DND-41 (cell line): ENCODE results near the gene ATP1B3.

Experiments used
- ATAC-seq: fragments of 200-7000 bp; cut with Tn5 transposase; 3 replicates; pipeline ENCODE4 v1.9.1; 2021; ENCODE audit warnings: low read depth; ENCODE audit not compliant: insufficient read depth
- DNase-seq: peaks from one replicate; pipeline ENCODE4 v3.0.0-alpha.2; 2020
- H2AFZ ChIP-seq: 2 replicates; pipeline ENCODE4 v1.6.0; 2012; ENCODE audit warnings: low read depth, low read length
- H3K27ac ChIP-seq: 2 replicates; pipeline ENCODE4 v1.5.1; 2012; ENCODE audit warnings: low read length, inconsistent platforms
- H3K27me3 ChIP-seq: fragments of 200-600 bp; sonication (generic); 2 replicates; pipeline ENCODE4 v1.6.0; 2012; ENCODE audit warnings: low read length, mild to moderate bottlenecking, inconsistent platforms; ENCODE audit not compliant: insufficient read depth, poor library complexity
- H3K36me3 ChIP-seq: 2 replicates; pipeline ENCODE4 v1.5.1; 2012; ENCODE audit warnings: low read length, inconsistent platforms; ENCODE audit not compliant: insufficient read depth
- H3K4me1 ChIP-seq: 2 replicates; pipeline ENCODE4 v1.5.1; 2012; ENCODE audit warnings: mild to moderate bottlenecking, low read length; ENCODE audit not compliant: insufficient read depth
- H3K4me2 ChIP-seq: 2 replicates; pipeline ENCODE4 v1.6.0; 2012; ENCODE audit warnings: mild to moderate bottlenecking, moderate library complexity, low read length, inconsistent platforms; ENCODE audit not compliant: insufficient read depth
- H3K4me3 ChIP-seq, 2 experiments: fragments of 200-600 bp in 1 of 2; shearing (Covaris generic) in 1 of 2; 2 replicates each; pipeline ENCODE4 v1.5.1; 2012 to 2016; ENCODE audit warnings: inconsistent platforms in 2 of 2, low read length in 2 of 2, mild to moderate bottlenecking in 2 of 2, low read depth in 1 of 2, moderate library complexity in 1 of 2
- H3K79me2 ChIP-seq: 2 replicates; pipeline ENCODE4 v1.6.0; 2012; ENCODE audit warnings: low read length, inconsistent platforms; ENCODE audit not compliant: insufficient read depth
- H3K9ac ChIP-seq: 2 replicates; pipeline ENCODE4 v1.6.0; 2012; ENCODE audit warnings: low read depth, mild to moderate bottlenecking, inconsistent platforms, low read length, moderate library complexity
- H3K9me3 ChIP-seq: 2 replicates; pipeline ENCODE4 v1.5.1; 2012; ENCODE audit warnings: low read length, moderate library complexity, mild to moderate bottlenecking, inconsistent platforms; ENCODE audit not compliant: insufficient read depth, severe bottlenecking
- H4K20me1 ChIP-seq: 2 replicates; pipeline ENCODE4 v1.6.0; 2012; ENCODE audit warnings: low read length; ENCODE audit not compliant: insufficient read depth
- EZH2 ChIP-seq: IDR thresholded peaks from 3 replicates; pipeline ENCODE4 v1.6.1; 2012; ENCODE audit warnings: borderline replicate concordance, low read depth, mild to moderate bottlenecking, moderate library complexity, low read length, inconsistent platforms; ENCODE audit not compliant: severe bottlenecking
- TF ChIP-seq, protein P1 (sequence below): IDR thresholded peaks from 2 replicates; pipeline ENCODE4 v1.5.1; 2012; ENCODE audit warnings: borderline replicate concordance, low read length, moderate library complexity, mild to moderate bottlenecking; ENCODE audit not compliant: poor library complexity, severe bottlenecking; ENCODE audit errors: extremely low read depth

Gene ATP1B3

GRCh38 chr3:141960731-141961130, 84.3 kb downstream of the ATP1B3 start:
- Histone ChIP-seq H3K79me2 (peaks cover 12% of the 10 kb centered on the region), H3K4me3 (no peak overlapping the region), H4K20me1 (no peaks in the 10 kb centered on the region), H3K9ac (no peak overlapping the region), H3K9me3 (no peaks in the 10 kb centered on the region), H2AFZ (no peak overlapping the region), H3K27ac (no peak overlapping the region), H3K27me3 (no peaks in the 10 kb centered on the region), H3K4me1 (no peaks in the 10 kb centered on the region), H3K36me3 (peaks cover 91% of the 10 kb centered on the region), H3K4me2 (no peak overlapping the region)
- DNase-seq (no peak), ATAC-seq (no peak)
- TF ChIP-seq, protein P1, sequence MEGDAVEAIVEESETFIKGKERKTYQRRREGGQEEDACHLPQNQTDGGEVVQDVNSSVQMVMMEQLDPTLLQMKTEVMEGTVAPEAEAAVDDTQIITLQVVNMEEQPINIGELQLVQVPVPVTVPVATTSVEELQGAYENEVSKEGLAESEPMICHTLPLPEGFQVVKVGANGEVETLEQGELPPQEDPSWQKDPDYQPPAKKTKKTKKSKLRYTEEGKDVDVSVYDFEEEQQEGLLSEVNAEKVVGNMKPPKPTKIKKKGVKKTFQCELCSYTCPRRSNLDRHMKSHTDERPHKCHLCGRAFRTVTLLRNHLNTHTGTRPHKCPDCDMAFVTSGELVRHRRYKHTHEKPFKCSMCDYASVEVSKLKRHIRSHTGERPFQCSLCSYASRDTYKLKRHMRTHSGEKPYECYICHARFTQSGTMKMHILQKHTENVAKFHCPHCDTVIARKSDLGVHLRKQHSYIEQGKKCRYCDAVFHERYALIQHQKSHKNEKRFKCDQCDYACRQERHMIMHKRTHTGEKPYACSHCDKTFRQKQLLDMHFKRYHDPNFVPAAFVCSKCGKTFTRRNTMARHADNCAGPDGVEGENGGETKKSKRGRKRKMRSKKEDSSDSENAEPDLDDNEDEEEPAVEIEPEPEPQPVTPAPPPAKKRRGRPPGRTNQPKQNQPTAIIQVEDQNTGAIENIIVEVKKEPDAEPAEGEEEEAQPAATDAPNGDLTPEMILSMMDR: no peak
- TF ChIP-seq EZH2: no peak

DNA sequence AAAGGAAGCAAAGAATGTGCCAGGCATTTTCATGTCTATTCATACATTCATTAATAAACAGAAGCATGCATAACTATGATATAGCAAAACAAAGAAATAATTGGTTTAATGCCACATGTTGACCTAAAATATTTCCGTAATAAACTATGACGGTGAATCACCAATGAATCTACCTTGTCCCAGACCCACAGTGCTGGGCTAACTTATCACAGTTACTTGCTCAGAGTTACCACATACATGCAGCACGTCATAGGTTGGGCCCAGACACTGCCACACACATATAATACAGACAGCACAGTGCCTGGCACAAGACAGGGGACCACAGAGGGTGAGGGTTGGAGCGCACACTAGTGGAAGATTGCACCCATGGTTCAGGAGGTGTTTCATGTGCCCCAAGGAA, 86.9 kb downstream of the ATP1B3 start:
- Histone ChIP-seq H3K79me2 (peaks cover 13% of the 10 kb centered on the region), H3K9ac (no peak overlapping the region), H3K4me3 (no peak overlapping the region), H3K27me3 (no peaks in the 10 kb centered on the region), H3K4me1 (no peaks in the 10 kb centered on the region), H3K9me3 (no peaks in the 10 kb centered on the region), H3K4me2 (no peak overlapping the region), H3K36me3 (peaks cover 89% of the 10 kb centered on the region), H3K27ac (no peak overlapping the region), H2AFZ (no peak overlapping the region), H4K20me1 (peaks cover 2% of the 10 kb centered on the region; the same call in 1 of the 2 replicates)
- DNase-seq: no peak
- TF ChIP-seq EZH2: no peak
- TF ChIP-seq, protein P1: no peak
- no peak for ATAC-seq

- H2AFZ ChIP-seq: no peak overlapping the region
Measured at GRCh38 chr3:141965471-141965870, 89.0 kb downstream of the ATP1B3 start.

More at GRCh38 chr3:141965471-141965870, 89.0 kb downstream of the ATP1B3 start:
- Histone ChIP-seq H3K9me3 (no peaks in the 10 kb centered on the region), H3K4me2 (no peak overlapping the region), H4K20me1 (peaks cover 2% of the 10 kb centered on the region; the same call in 1 of the 2 replicates), H3K4me3 (no peak overlapping the region), H3K27me3 (no peaks in the 10 kb centered on the region), H3K27ac (no peak overlapping the region), H3K9ac (no peak overlapping the region), H3K79me2 (peaks cover 11% of the 10 kb centered on the region), H3K36me3 (peaks cover 81% of the 10 kb centered on the region), H3K4me1 (no peaks in the 10 kb centered on the region)
- TF ChIP-seq EZH2: no peak
- TF ChIP-seq, protein P1: no peak
- ATAC-seq: no peak
- DNase-seq: no peak
